Mesenchymal stem cell (in vitro differentiated cells and primary cell): ENCODE data around the gene RNF214.

Experiments used
- DNase-seq: peaks from one replicate; pipeline ENCODE4 v3.0.0-alpha.2; 2013
- H2AFZ ChIP-seq: one replicate; pipeline ENCODE4 v1.6.1; 2013; ENCODE audit warnings: low read depth, mild to moderate bottlenecking, control low read depth, inconsistent platforms, low read length, moderate library complexity
- H2AK5ac ChIP-seq: 2 replicates; pipeline ENCODE4 v1.6.1; 2013; ENCODE audit warnings: low read length, moderate library complexity, mild to moderate bottlenecking, inconsistent platforms; ENCODE audit not compliant: severe bottlenecking
- H2BK120ac ChIP-seq: one replicate; pipeline ENCODE4 v1.6.1; 2013; ENCODE audit warnings: low read depth, mild to moderate bottlenecking, inconsistent platforms, low read length, moderate library complexity
- H2BK12ac ChIP-seq, 2 experiments: one replicate each; pipeline ENCODE4 v1.6.1; 2013; ENCODE audit warnings: inconsistent platforms in 2 of 2, low read length in 2 of 2, mild to moderate bottlenecking in 2 of 2, moderate library complexity in 2 of 2, control low read depth in 1 of 2
- H2BK15ac ChIP-seq: one replicate; pipeline ENCODE4 v1.6.1; 2013; ENCODE audit warnings: mild to moderate bottlenecking, low read depth, inconsistent platforms; ENCODE audit not compliant: poor library complexity, severe bottlenecking
- H2BK5ac ChIP-seq: 2 replicates; pipeline ENCODE4 v1.6.1; 2013; ENCODE audit warnings: low read depth, mild to moderate bottlenecking, low read length, control low read depth, inconsistent platforms; ENCODE audit not compliant: poor library complexity, severe bottlenecking
- H3K14ac ChIP-seq, 2 experiments: one replicate each; pipeline ENCODE4 v1.6.1; 2013; ENCODE audit warnings: inconsistent platforms in 2 of 2, low read length in 2 of 2, control low read depth in 1 of 2, mild to moderate bottlenecking in 1 of 2, moderate library complexity in 1 of 2
- H3K18ac ChIP-seq, 2 experiments: one replicate each; pipeline ENCODE4 v1.6.1; 2013; ENCODE audit warnings: inconsistent platforms in 2 of 2, low read length in 2 of 2, control low read depth in 1 of 2, low read depth in 1 of 2, mild to moderate bottlenecking in 1 of 2
- H3K23ac ChIP-seq, 2 experiments: one replicate each; pipeline ENCODE4 v1.6.1; 2013; ENCODE audit warnings: inconsistent platforms in 2 of 2, low read length in 2 of 2, mild to moderate bottlenecking in 2 of 2, moderate library complexity in 2 of 2, control low read depth in 1 of 2
- H3K27ac ChIP-seq: 2 replicates; pipeline ENCODE4 v1.5.1; 2013; ENCODE audit warnings: mild to moderate bottlenecking, moderate library complexity, low read length, control low read depth, inconsistent platforms; ENCODE audit not compliant: poor library complexity, severe bottlenecking
- H3K27me3 ChIP-seq, 2 experiments: 2 replicates each; pipeline versions ENCODE4 v1.6.1 to v1.7.0; 2013; ENCODE audit warnings: low read length in 2 of 2, mild to moderate bottlenecking in 2 of 2, moderate library complexity in 2 of 2, control low read depth in 1 of 2, inconsistent platforms in 1 of 2; ENCODE audit not compliant: control insufficient read depth in 1 of 2, insufficient read depth in 1 of 2
- H3K36me3 ChIP-seq, 2 experiments: 2 replicates each; pipeline versions ENCODE4 v1.6.1 to v1.7.0; 2013; ENCODE audit warnings: low read length in 2 of 2, control low read depth in 1 of 2, inconsistent platforms in 1 of 2, low read depth in 1 of 2, mild to moderate bottlenecking in 1 of 2; ENCODE audit not compliant: insufficient read depth in 2 of 2, control insufficient read depth in 1 of 2
- H3K4ac ChIP-seq, 2 experiments: one replicate each; pipeline ENCODE4 v1.6.1; 2013; ENCODE audit warnings: inconsistent platforms in 2 of 2, low read length in 2 of 2, mild to moderate bottlenecking in 2 of 2, moderate library complexity in 2 of 2, control low read depth in 1 of 2, low read depth in 1 of 2
- H3K4me1 ChIP-seq: 2 replicates; pipeline ENCODE4 v1.6.1; 2013; ENCODE audit warnings: low read depth, low read length, control low read depth; ENCODE audit not compliant: control insufficient read depth, insufficient read depth
- H3K4me2 ChIP-seq: 2 replicates; pipeline ENCODE4 v1.6.1; 2013; ENCODE audit warnings: low read length, mild to moderate bottlenecking, inconsistent platforms; ENCODE audit not compliant: poor library complexity, severe bottlenecking
- H3K4me3 ChIP-seq, 2 experiments: 2 replicates each; pipeline versions ENCODE4 v1.5.1 to v1.7.0; 2013; ENCODE audit warnings: low read length in 2 of 2, mild to moderate bottlenecking in 2 of 2, control low read depth in 1 of 2, low read depth in 1 of 2; ENCODE audit not compliant: insufficient read depth in 1 of 2
- H3K79me1 ChIP-seq: replicated peaks from 2 replicates; pipeline ENCODE4 v1.6.1; 2013; ENCODE audit warnings: mild to moderate bottlenecking, control low read depth, low read length, inconsistent platforms; ENCODE audit not compliant: poor library complexity, severe bottlenecking
- H3K9ac ChIP-seq: 2 replicates; pipeline ENCODE4 v1.7.0; 2013; ENCODE audit warnings: mild to moderate bottlenecking, low read length, moderate library complexity
- H3K9me3 ChIP-seq: 2 replicates; pipeline ENCODE4 v1.7.0; 2013; ENCODE audit warnings: mild to moderate bottlenecking, low read length; ENCODE audit not compliant: control insufficient read depth
- H4K8ac ChIP-seq: one replicate; pipeline ENCODE4 v1.6.1; 2013; ENCODE audit warnings: inconsistent platforms, mild to moderate bottlenecking, low read length, moderate library complexity
- H4K91ac ChIP-seq: one replicate; pipeline ENCODE4 v1.6.1; 2013; ENCODE audit warnings: mild to moderate bottlenecking, low read length, inconsistent platforms
- WGBS: methylation state at CpG from one replicate; pipeline ENCODE4 v1.1.7; 2013; ENCODE audit warnings: mixed read lengths; 5-methylcytosine and 5-hydroxymethylcytosine counted together

Gene RNF214

GRCh38 chr11:117286588-117286987 is 54.1 kb downstream of the RNF214 start:
- no peak overlapping the region for H4K91ac ChIP-seq
- H3K9ac ChIP-seq = no peak overlapping the region
- H2AFZ ChIP-seq = no peak overlapping the region
- no peak overlapping the region for H2AK5ac ChIP-seq
- peaks cover 5% of the 10 kb centered on the region for H3K79me1 ChIP-seq
- H2BK5ac ChIP-seq = no peak overlapping the region
- H3K27ac ChIP-seq = no peak overlapping the region
- no peak overlapping the region for H2BK120ac ChIP-seq
- no peaks in the 10 kb centered on the region for H3K9me3 ChIP-seq
- no peak overlapping the region for H3K18ac ChIP-seq
- no peaks in the 10 kb centered on the region for H3K27me3 ChIP-seq
- H3K4me2 ChIP-seq = no peak overlapping the region
- no peak overlapping the region for H3K4me3 ChIP-seq
- no peak for DNase-seq
- H3K36me3 ChIP-seq = peaks cover 54 to 96% of the 10 kb centered on the region in 2 experiments
- 92% methylated on average over 1 of the region's 2 CpGs for whole genome bisulfite sequencing
- H4K8ac ChIP-seq = no peak overlapping the region
- H3K14ac ChIP-seq = no peak overlapping the region
- H2BK12ac ChIP-seq = no peak overlapping the region
- H3K4ac ChIP-seq = no peak overlapping the region
- H2BK15ac ChIP-seq = no peak overlapping the region
- no peak overlapping the region for H3K23ac ChIP-seq
- H3K4me1 ChIP-seq = peaks cover 2% of the 10 kb centered on the region

- H3K4me3 ChIP-seq = no peak overlapping the region
- no peak overlapping the region for H4K91ac ChIP-seq
- H2BK12ac ChIP-seq = no peak overlapping the region
- no peak overlapping the region for H2AFZ ChIP-seq
- H4K8ac ChIP-seq = no peak overlapping the region
- H3K4ac ChIP-seq = no peak overlapping the region
- H3K79me1 ChIP-seq = peaks cover 1% of the 10 kb centered on the region
- peak; percentile 9 for DNase-seq
- H3K9ac ChIP-seq = no peak overlapping the region
- no peaks in the 10 kb centered on the region for H3K4me1 ChIP-seq
- H3K27ac ChIP-seq = no peak overlapping the region
- peaks cover 46 to 96% of the 10 kb centered on the region in 2 experiments for H3K36me3 ChIP-seq
- no peaks in the 10 kb centered on the region for H3K27me3 ChIP-seq
- no peak overlapping the region for H2BK120ac ChIP-seq
- H2BK5ac ChIP-seq = no peak overlapping the region
- H3K14ac ChIP-seq = no peak overlapping the region
- H2AK5ac ChIP-seq = no peak overlapping the region
- H3K9me3 ChIP-seq = no peaks in the 10 kb centered on the region
- no peak overlapping the region for H3K18ac ChIP-seq
- 62% methylated on average over 1 of the region's 3 CpGs for WGBS
- H2BK15ac ChIP-seq = no peak overlapping the region
- no peak overlapping the region for H3K4me2 ChIP-seq
- no peak overlapping the region for H3K23ac ChIP-seq
These were observed 55.2 kb downstream of the RNF214 start for GRCh38 chr11:117287668-117288067.

GRCh38 chr11:117289795-117290194 is 57.3 kb downstream of the RNF214 start:
- 100% methylated on average over 1 of the region's 1 CpG for WGBS
- Histone ChIP-seq H2BK5ac (no peak overlapping the region), H3K23ac (no peak overlapping the region), H3K9me3 (no peaks in the 10 kb centered on the region), H2AFZ (no peak overlapping the region), H3K4ac (no peak overlapping the region), H3K9ac (no peak overlapping the region), H3K18ac (no peak overlapping the region), H3K79me1 (peaks cover 1% of the 10 kb centered on the region), H3K27ac (no peak overlapping the region), H2BK12ac (no peak overlapping the region), H4K8ac (no peak overlapping the region), H3K4me3 (no peak overlapping the region), H3K4me2 (no peak overlapping the region), H2AK5ac (no peak overlapping the region), H3K36me3 (peaks cover 49 to 96% of the 10 kb centered on the region in 2 experiments), H4K91ac (no peak overlapping the region), H3K4me1 (no peaks in the 10 kb centered on the region), H3K27me3 (no peaks in the 10 kb centered on the region), H2BK15ac (no peak overlapping the region), H3K14ac (no peak overlapping the region), H2BK120ac (no peak overlapping the region)
- DNase-seq = no peak

GRCh38 chr11:117290809-117291396 is 58.4 kb downstream of the RNF214 start, which contains the start of gene BACE1-AS:
BACE1-AS (plus strand) TSS chr11:117291346.
- H3K4ac ChIP-seq = no peak within 1 kb of the TSS
- H2AFZ ChIP-seq = no peak within 1 kb of the TSS
- H3K4me1 ChIP-seq = no peaks in the 10 kb centered on the region

More at GRCh38 chr11:117290809-117291396, 58.4 kb downstream of the RNF214 start, which contains the start of gene BACE1-AS:
- Histone ChIP-seq H3K23ac (no peak within 1 kb of the TSS), H4K8ac (no peak within 1 kb of the TSS), H3K4me2 (no peak within 1 kb of the TSS), H2AK5ac (no peak within 1 kb of the TSS), H2BK15ac (no peak within 1 kb of the TSS), H3K79me1 (peaks cover 1% of the 10 kb centered on the region), H3K18ac (no peak within 1 kb of the TSS), H3K14ac (no peak within 1 kb of the TSS), H3K9ac (no peak within 1 kb of the TSS), H3K27ac (no peak within 1 kb of the TSS), H4K91ac (no peak within 1 kb of the TSS), H3K27me3 (no peaks in the 10 kb centered on the region), H3K36me3 (peaks cover 56 to 96% of the 10 kb centered on the region in 2 experiments), H2BK5ac (no peak within 1 kb of the TSS), H3K4me3 (no peak within 1 kb of the TSS), H2BK120ac (no peak within 1 kb of the TSS), H3K9me3 (no peaks in the 10 kb centered on the region), H2BK12ac (no peak within 1 kb of the TSS)
- no peak for DNase-seq
- 98% methylated on average over 6 of the region's 8 CpGs for WGBS
